HG03280 (cell line): ENCODE measurements around the gene ZSWIM4.

Experiments used
- ATAC-seq: cut with Tn5 transposase; IDR thresholded peaks from one replicate; pipeline ENCODE4 v1.9.1; 2021; ENCODE audit warnings: mild to moderate bottlenecking, moderate library complexity; ENCODE audit not compliant: unreplicated experiment

The ZSWIM4 gene

DNA sequence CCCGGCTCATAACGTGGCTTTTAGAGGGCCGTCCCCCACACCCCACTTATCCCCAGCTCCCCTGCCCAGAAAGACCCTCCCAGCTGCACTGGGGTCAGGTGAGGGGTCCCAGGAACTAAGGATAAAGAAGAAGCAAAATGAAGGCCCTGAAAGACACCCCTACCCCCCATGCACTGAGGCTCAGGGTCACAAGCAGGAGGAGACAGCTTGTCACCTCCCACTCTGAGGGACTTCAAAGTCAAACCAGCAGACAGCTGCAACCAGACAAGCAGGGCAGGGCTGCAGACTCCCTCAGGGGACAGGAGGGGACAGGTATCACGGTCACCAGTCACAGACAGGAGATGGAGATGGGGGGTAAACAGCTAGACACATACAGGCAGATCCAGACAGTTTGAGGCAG lies 75.6 kb downstream of the ZSWIM4 start:
- ATAC-seq = no peak

DNA sequence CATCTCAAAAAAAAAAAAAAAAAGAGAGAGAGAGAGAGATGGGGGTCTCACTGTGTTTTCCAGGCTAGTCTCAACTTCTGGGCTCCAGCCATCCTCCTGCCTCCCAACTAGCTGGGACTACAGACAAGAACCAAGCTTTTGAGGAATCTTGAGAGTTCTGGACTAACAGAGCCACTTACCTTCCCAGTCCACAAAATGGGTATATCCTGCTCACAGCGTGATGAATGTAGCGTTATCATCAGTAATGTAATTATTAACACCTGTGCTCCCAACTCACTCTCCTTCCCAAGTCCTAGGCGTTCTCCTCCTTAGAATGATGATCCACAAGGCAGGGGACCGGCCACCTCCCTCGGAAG lies 77.1 kb downstream of the ZSWIM4 start:
- ATAC-seq = no peak

DNA sequence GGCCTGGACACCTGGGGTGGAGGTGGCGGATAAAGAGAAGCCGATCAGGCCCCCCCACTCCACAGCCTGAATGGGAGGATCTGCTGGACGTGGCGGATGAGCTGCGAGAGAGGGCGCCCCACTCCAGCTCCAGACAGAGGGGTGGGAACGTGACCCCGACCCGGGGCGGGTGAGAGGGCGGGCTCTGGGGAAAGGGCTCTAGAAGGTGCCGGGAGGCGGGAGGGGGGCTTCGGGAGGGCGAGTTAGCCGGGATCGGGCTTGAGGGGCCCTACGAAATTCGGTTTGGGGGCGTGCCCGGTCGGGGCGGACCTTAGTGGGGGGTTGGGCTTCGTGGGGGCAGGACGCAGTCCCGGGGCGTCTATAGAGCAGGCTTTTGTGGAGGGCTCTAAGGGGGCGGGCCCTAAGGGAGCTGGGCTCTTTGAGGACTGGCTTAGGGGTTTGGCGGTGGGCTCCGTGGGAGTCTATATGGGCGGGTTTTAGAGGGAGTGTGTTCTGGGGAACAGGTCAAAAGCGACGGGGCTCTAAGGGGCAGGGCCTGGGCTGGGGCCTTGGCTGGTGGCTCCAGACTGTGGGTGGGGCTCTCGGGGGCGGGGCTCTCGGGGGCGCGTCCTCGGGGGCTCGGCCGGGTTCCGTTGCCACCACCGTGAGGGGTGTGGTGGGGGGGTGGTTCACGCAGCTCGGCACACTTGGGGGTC lies 77.6 kb downstream of the ZSWIM4 start:
- ATAC-seq = no peak

DNA sequence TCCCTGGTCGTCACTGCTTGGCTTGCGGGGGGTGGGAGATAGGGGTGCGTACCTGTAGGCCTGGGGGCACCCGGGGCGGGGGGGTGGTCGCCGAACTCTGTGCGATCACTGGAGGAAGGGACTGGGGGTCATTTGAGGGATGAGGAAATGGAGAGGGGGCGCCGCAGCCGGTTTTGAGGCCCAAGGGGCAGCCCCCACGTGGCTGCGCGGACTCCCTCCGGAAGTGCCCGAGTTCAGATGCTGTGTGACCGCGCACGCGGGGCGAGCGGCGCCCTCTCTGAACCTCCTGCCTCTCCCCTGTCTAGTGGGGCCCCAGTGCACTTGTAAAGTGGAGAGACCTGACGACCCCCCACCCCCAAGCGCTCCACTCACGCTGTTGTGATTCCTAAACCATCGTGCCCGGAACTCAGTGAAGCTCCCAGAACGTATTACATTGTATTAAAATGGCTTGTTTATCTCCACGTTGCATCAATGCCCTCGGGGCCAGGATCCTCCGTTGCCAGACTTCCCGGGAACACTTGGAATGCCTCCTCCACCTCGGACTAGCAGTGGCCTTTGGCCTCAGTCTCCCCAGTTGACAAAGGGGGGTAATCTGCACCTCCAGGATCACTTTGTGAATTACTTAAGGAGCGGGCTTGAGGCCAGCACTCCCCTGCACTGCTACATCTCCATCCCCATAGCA lies 78.7 kb downstream of the ZSWIM4 start:
- no peak for ATAC-seq

DNA sequence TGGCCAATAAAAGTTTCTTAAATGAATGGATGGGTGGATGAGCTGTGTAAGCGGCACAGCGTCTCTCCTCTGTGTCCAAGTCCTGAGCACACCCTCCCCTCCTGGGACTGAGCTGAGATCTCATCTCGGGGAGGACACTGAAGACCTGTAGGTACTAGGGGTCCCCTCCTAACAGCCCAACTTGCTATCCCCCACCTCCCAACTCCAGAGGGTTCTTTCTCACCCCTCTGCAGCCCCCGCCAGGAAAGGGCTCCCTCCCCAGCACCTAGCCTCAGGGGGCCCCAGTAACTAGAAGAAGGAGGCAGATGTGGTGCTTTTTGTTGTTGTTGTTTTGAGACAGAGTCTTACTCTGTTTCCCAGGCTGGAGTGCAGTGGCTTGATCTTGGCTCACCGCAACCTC lies 80.6 kb downstream of the ZSWIM4 start:
- no peak for ATAC-seq

DNA sequence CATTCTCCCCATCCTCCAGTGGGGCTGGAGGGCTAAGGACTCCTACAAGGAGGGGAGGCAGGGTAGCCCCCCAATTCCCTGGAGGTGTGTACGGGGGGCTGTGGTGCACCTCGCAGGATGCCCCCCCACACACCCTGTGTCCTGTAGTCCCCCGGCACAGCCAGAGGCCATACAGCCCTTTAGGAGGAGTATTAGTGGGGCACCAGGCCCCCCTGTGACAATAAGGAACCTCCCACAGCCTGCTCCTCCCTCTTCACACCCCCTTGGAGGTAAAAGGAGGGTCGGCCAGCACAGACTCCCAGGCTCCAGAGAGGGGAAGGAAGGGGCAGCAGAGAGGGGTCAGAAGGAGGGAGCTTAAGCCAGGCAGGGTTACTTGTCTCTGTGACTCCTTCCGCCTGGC lies 81.6 kb downstream of the ZSWIM4 start, which contains the start of gene NANOS3:
NANOS3 (plus strand) TSS at position 301 of the 400 bp plus-strand sequence. CDS start 115 bp downstream, outside the sequence.
- no peak for ATAC-seq

DNA sequence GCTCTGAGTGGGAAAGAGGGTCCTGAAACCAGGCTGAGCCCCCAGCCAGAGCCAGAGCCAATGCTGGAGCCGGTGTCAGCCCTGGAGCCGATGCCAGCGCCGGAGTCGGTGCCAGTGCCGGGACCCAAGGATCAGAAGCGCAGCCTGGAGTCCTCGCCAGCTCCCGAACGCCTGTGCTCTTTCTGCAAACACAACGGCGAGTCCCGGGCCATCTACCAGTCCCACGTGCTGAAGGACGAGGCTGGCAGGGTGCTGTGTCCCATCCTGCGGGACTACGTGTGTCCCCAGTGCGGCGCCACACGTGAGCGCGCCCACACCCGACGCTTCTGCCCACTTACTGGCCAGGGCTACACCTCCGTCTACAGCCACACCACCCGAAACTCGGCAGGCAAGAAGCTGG lies 82.1 kb downstream of the ZSWIM4 start:
- ATAC-seq = no peak

DNA sequence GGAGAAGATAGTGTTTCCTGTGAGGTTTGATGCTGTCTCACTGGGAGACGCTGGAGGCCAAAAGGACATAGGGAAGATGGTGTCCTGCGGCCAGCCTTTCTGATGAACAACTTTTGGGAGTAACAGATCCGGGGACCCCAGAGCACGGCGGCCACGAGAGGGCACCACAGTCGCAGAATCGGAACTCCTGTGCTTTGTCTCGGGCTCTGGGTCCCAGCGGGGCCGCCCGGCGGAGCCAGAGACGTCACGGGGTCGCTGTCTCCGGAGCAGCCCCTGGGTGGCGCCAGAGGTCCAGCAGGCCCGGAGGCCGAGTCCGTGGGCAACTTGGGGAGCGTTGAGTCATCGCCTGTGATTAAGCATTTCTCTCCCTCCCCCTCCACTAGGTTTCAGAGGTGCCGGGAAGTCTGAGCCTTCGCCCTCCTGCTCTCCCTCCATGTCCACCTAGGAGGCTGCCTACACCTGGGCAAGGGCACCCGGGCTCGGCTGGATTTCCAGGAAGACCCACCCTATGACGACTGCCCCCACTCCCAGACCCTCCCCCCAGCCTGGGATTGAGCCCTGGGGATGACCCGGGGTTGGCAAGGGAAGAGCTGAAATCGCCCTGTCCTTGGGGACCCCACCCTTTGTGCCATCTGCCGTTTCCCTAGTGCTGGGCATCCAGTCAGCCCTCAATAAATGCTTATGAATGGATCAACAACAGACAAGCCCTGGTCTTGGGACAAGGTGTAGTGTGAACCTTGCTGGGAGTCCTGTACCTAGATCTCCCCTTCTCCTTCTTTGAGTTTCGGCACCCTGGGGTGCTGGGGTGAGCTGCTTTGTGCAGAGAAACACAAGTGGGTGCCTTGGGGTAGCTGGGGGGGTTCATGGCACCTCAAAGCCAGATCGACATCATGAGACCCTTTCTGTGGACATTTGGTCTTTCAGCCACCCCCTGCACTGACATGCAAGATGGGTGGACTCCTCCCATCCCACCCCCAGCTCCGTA lies 85.1 kb downstream of the ZSWIM4 start:
- peak; percentile 90 for ATAC-seq

DNA sequence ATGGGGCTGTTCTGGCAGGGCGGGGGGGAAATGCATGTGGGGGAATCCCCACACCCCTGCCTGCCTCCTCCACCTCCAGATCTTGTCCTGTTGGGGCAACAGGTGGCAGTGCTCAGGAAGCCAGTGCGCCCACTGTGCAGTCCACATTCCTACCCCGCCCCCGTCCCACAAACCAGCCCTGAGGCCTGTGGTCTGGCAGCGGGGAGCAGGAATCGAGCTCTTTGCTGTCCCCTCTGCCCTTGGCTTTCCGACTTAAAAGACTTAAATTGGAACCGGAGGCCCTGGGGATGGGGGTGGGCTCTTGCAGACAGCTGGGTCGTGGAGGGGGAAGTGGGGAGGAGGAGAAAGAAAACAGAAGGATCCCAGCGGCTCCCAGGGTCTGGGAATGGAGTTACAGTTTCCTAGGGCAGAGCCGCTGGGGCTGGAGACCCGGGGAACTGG lies 86.0 kb downstream of the ZSWIM4 start:
- ATAC-seq = no peak
